GM19455 (cell line): ENCODE measurements around the gene PTPRZ1.

ENCODE experiments used
- ATAC-seq: cut with Tn5 transposase; IDR thresholded peaks from one replicate; pipeline ENCODE4 v1.9.1; 2021; ENCODE audit not compliant: unreplicated experiment

The PTPRZ1 gene

GRCh38 chr7:122040147-122040546 is 167.2 kb downstream of the PTPRZ1 start:
- ATAC-seq = no peak

- ATAC-seq = no peak
These were observed 173.4 kb downstream of the PTPRZ1 start for GRCh38 chr7:122046402-122046801.

- no peak for ATAC-seq
These were observed 181.4 kb downstream of the PTPRZ1 start for GRCh38 chr7:122054393-122054792.

- ATAC-seq = no peak
These were observed 182.1 kb downstream of the PTPRZ1 start for GRCh38 chr7:122055073-122055472.

GRCh38 chr7:122056977-122057376 is 184.0 kb downstream of the PTPRZ1 start:
- ATAC-seq = no peak

- no peak for ATAC-seq
These were observed 186.6 kb downstream of the PTPRZ1 start for GRCh38 chr7:122059542-122059941.

GRCh38 chr7:122063146-122063545 is 190.2 kb downstream of the PTPRZ1 start:
- no peak for ATAC-seq

GRCh38 chr7:122064971-122065370 is 192.0 kb downstream of the PTPRZ1 start:
- no peak for ATAC-seq

- no peak for ATAC-seq
These were observed 194.1 kb downstream of the PTPRZ1 start for GRCh38 chr7:122067077-122067476.

GRCh38 chr7:122068046-122068445 is 195.1 kb downstream of the PTPRZ1 start:
- ATAC-seq = no peak

GRCh38 chr7:122068999-122069398 is 196.0 kb downstream of the PTPRZ1 start:
- no peak for ATAC-seq

GRCh38 chr7:122070062-122070461 is 197.1 kb downstream of the PTPRZ1 start:
- ATAC-seq = no peak

- ATAC-seq = no peak
These were observed 197.9 kb downstream of the PTPRZ1 start for GRCh38 chr7:122070834-122071233.

GRCh38 chr7:122072272-122072671 is 199.3 kb downstream of the PTPRZ1 start:
- ATAC-seq = no peak

GRCh38 chr7:122072924-122073599 is 200.1 kb downstream of the PTPRZ1 start:
- ATAC-seq = no peak

GRCh38 chr7:122073635-122074034 is 200.7 kb downstream of the PTPRZ1 start:
- ATAC-seq = no peak

- ATAC-seq = no peak
These were observed 209.2 kb downstream of the PTPRZ1 start for GRCh38 chr7:122082160-122082559.

GRCh38 chr7:122082670-122083069 is 209.7 kb downstream of the PTPRZ1 start:
- ATAC-seq = no peak

GRCh38 chr7:122092964-122093797 is 220.2 kb downstream of the PTPRZ1 start:
- ATAC-seq = peak; percentile 91

- no peak for ATAC-seq
These were observed 221.6 kb downstream of the PTPRZ1 start for GRCh38 chr7:122094549-122094948.

GRCh38 chr7:122095642-122096041 is 222.7 kb downstream of the PTPRZ1 start:
- no peak for ATAC-seq

GRCh38 chr7:122100021-122100420 is 227.1 kb downstream of the PTPRZ1 start:
- ATAC-seq = no peak
